K562 (cell line): ENCODE measurements around the gene GALNT7. TPM values are rescaled to one million over a fixed set of nuclear protein-coding genes. Genes with fewer than 3 reads are reported as not detected.

Experiments
- AFF4 ChIP-seq: sonication (generic); formaldehyde crosslinking; IDR thresholded peaks from 2 replicates; pipeline ENCODE4 v1.8.0; 2023; ENCODE audit warnings: mild to moderate bottlenecking, missing genetic modification reagents
- BCL6 ChIP-seq: fragments of 250-450 bp; sonication (Bioruptor Pico); IDR thresholded peaks from 2 replicates; pipeline ENCODE4 v1.4.0; 2020
- CBFA2T2 ChIP-seq: fragments of 450-650 bp; conservative IDR thresholded peaks from 2 replicates; pipeline ENCODE4 v1.6.1; 2017; ENCODE audit warnings: mild to moderate bottlenecking
- CBX1 ChIP-seq: sonication (generic); IDR thresholded peaks from 2 replicates; pipeline ENCODE4 v1.6.1; 2016; ENCODE audit warnings: antibody characterized with exemption, low read depth, mild to moderate bottlenecking
- ELF1 ChIP-seq: fragments of 200-800 bp; sonication (Bioruptor generic); IDR thresholded peaks from 2 replicates; pipeline ENCODE4 v1.6.1; 2016; ENCODE audit warnings: missing genetic modification characterization, missing compliant biosample characterization
- HDGF ChIP-seq: fragments of 450-650 bp; IDR thresholded peaks from 2 replicates; pipeline ENCODE4 v1.6.1; 2016
- RBFOX2 ChIP-seq: fragments of 200-400 bp; formaldehyde crosslinking; IDR thresholded peaks from 2 replicates; pipeline ENCODE4 v1.6.1; 2017; ENCODE audit warnings: low read depth, mild to moderate bottlenecking, low read length, moderate library complexity
- ZBTB40 ChIP-seq, 2 experiments: fragments of 450-650 bp in 1 of 2; sonication (generic) in 1 of 2; formaldehyde crosslinking in 1 of 2; IDR thresholded peaks; 2 replicates each; pipeline versions ENCODE4 v1.7.1 to v1.9.0; 2016 to 2022; ENCODE audit warnings: inconsistent platforms in 1 of 2, mild to moderate bottlenecking in 1 of 2, missing genetic modification reagents in 1 of 2
- ZEB2 ChIP-seq: fragments of 450-650 bp; IDR thresholded peaks from 2 replicates; pipeline ENCODE4 v1.6.1; 2016
- ZNF274 ChIP-seq: IDR thresholded peaks from 2 replicates; pipeline ENCODE4 v1.6.1; 2011; ENCODE audit warnings: low read depth, mild to moderate bottlenecking, low read length, moderate library complexity, borderline replicate concordance
- ZNF511 ChIP-seq: sonication (generic); formaldehyde crosslinking; IDR thresholded peaks from 2 replicates; pipeline ENCODE4 v1.8.0; 2022; ENCODE audit warnings: mild to moderate bottlenecking, missing genetic modification reagents
- ZNF644 ChIP-seq: fragments of 200-800 bp; sonication (Bioruptor generic); IDR thresholded peaks from 2 replicates; pipeline ENCODE4 v1.6.1; 2016; ENCODE audit warnings: low read depth, missing genetic modification characterization, missing compliant biosample characterization
- ZNF699 ChIP-seq: fragments of 250-450 bp; sonication (Bioruptor Pico); IDR thresholded peaks from 2 replicates; pipeline ENCODE4 v1.8.0; 2021; ENCODE audit warnings: mild to moderate bottlenecking, moderate library complexity; ENCODE audit not compliant: insufficient replicate concordance
- ZNF707 ChIP-seq: fragments of 250-450 bp; sonication (Bioruptor Pico); conservative IDR thresholded peaks from 2 replicates; pipeline ENCODE4 v1.8.0; 2022; ENCODE audit warnings: inconsistent platforms, mild to moderate bottlenecking, moderate library complexity
- polyA plus RNA-seq, 8 experiments: library from polyadenylated mRNA; depleted of rRNA in 4 of 8; stranded (reverse) in 5 of 8; unstranded in 3 of 8; fragments of >200 nt; fragmentation: Nextera tagmentation in 2 of 8; fragmentation: Illumina TruSeq in 1 of 8; extraction: Ambion mirVana in 2 of 8; extraction: Trizol in 1 of 8; gene quantifications; 2 replicates each; pipeline versions ENCODE4 v1.2.1 to v1.2.3, GENCODE V29; 2011 to 2014; ENCODE audit warnings: inconsistent platforms in 1 of 8, missing spikeins in 1 of 8
- total RNA-seq, 7 experiments: library from RNA; depleted of rRNA in 6 of 7; stranded (reverse); fragments of >200 nt in 6 of 7; fragmentation: Illumina TruSeq in 2 of 7; extraction: Trizol in 2 of 7; gene quantifications; 2 replicates each; pipeline versions ENCODE4 v1.2.1 to v1.2.3, GENCODE V29; 2011 to 2021; ENCODE audit warnings: low replicate concordance in 1 of 7

GALNT7 gene
- total and polyA plus RNA-seq, 9 of the 15 experiments (the other 6 are each of a cell fraction or from before 2014, with no cell fraction given) = 16.7 to 38.7 (median 31.1) TPM

- no peak for TF ChIP-seq AFF4 (CRISPR knock-in tag)
- TF ChIP-seq ZEB2 = peak; percentile 56; the same call in 1 of the 2 replicates
- no peak for TF ChIP-seq ZNF274
- no peak for TF ChIP-seq CBX1
- no peak for TF ChIP-seq ZNF644
- no peak for TF ChIP-seq ZNF511 (CRISPR knock-in tag)
- peak; percentile 61 for TF ChIP-seq ZBTB40 (IDR thresholded peaks at IDR 0.05)
- no peak for TF ChIP-seq ZBTB40 (CRISPR knock-in tag; IDR thresholded peaks at IDR 0.05)
- no peak for TF ChIP-seq ZNF707
- TF ChIP-seq CBFA2T2 = no peak
- no peak for TF ChIP-seq BCL6
- TF ChIP-seq RBFOX2 = peak; percentile 77
- TF ChIP-seq ELF1 (tag) = peak; percentile 81
- TF ChIP-seq HDGF = 0 out of 2 replicates have a peak, but pooled peaks have one; percentile 43
- no peak for TF ChIP-seq ZNF699 (CRISPR knock-in tag)
These were observed at the start of gene GALNT7 (continued) for GRCh38 chr4:173168396-173169177.
